Amygdala (tissue), 56 donors: Measurements from ENCODE around the gene TNS2.
"Not testable (repeated sequence)": the region's sequence is repeated elsewhere in the genome, so short reads cannot be mapped to it uniquely, and the experiment has no call there.

ENCODE experiments used
- DNase-seq, 56 donors: peaks; one replicate each; lab custom pipeline; 2025; lab: John Stamatoyannopoulos, UW

Gene TNS2

GRCh38 chr12:53082637-53083175 lies 32.8 kb downstream of the TNS2 start:
- DNase-seq = no peak

GRCh38 chr12:53086361-53086760 lies 36.5 kb downstream of the TNS2 start:
- DNase-seq = no peak

DNA sequence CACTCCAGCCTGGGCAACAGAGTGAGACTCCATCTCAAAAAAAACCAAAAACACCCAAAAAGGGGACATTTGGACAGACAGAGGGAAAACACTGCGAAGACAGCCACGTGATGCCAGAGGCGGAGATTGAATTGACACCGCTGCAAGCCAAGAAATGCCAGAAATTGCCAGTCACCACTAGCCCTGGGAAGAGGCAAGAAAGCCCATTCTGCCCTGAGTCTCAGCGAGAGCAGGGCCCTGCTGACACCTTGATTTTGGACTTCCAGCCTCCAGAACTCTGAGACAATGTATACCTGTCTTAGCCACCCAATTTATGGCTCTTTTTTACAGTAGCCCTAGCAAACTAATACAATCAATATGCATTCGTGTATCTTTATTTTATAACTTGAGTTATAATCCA lies 40.2 kb downstream of the TNS2 start:
- DNase-seq = no peak

GRCh38 chr12:53090554-53090953 lies 40.7 kb downstream of the TNS2 start:
- no peak for DNase-seq

DNA sequence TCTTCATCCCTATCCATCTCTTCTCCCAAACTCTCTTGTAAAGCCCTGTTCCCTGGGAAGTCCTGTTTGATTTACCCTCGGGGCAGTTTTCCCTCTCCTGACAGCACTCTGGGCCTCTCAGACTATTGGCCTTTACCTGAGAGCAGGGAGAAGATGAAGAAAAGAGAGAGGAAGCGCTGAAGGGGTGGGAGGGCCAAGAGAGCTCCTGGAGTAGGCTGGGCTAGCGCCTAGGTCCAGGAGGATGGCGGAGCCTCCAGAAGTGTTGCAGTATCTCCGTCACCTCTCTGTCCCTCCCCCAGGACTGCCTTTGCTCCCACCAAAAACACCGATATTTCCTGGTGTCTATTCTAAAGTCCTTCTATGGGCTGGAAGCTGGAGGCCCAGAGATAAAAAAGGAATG lies 41.9 kb downstream of the TNS2 start:
- DNase-seq = no peak

DNA sequence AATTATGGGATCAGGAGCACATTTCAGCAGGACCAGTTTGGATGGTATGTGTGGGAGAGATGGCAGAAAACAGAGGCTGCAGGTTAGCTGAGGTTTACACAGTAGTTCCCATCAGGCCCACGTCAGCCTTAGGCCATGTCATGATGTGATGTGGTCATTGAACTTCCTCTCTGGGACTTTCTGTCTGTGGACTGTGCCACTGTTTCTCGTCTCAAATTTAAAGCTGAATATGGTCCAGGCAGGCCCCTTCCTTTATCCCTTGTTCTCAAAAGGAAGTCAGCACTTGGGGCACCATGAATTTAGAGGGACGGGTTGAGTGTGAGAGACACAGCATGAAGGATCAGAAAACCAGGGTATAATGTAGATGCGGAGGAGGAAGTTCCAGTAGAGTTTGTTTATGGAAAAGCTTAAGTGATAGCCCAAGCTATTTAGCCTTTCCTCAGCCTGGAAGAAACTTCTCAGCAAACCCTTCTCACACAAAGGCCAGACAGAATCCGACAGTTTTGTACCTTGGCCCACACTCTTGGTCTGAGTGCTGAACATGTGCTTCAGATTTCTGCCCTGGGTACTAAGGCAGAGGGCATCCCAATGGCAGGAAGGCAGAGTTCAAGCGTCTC lies 44.0 kb downstream of the TNS2 start:
- DNase-seq = no peak

GRCh38 chr12:53094394-53094787 lies 44.5 kb downstream of the TNS2 start:
- no peak for DNase-seq

- DNase-seq = not testable (repeated sequence)
Observed at GRCh38 chr12:53094796-53095595, 45.1 kb downstream of the TNS2 start.

DNA sequence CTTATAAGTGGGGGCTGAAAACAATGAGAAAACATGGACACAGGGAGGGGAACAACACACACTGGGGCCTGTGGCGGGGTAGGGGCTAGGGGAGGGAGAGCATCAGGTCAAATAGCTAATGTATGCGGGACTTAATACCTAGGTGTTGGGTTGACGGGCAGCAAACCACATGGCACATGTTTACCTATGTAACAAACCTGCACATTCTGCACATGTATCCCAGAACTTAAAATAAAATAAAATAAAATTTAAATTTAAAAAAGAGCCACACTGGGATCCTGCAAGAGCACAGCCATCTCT lies 45.7 kb downstream of the TNS2 start:
- not testable (repeated sequence) for DNase-seq

- DNase-seq = no peak
Observed at GRCh38 chr12:53096089-53096741, 46.4 kb downstream of the TNS2 start.

DNA sequence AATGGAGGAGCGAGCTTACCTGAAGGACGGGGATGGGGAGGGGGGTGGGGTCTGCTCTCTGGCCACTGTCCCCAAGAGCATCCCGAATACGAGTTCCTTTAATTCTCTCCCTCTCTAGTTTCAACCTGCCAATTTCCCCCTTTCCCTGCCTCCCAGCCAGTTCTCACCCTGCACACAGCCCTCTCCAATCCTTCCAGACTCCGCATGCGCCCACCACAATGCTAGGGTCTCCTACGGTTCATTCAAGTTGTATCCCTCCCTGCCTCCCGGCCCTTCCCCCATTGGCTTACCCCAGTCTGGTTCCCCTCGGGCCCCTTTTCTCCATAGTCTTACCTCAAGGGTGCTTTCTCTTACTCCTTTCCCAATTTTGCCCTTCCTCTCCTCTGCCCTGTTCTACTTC lies 46.9 kb downstream of the TNS2 start:
- DNase-seq = no peak

GRCh38 chr12:53097207-53097563 lies 47.3 kb downstream of the TNS2 start:
- DNase-seq = no peak

- peak in 17 of 56 donors; percentile 11 to 76 (median 42) for DNase-seq
Observed at GRCh38 chr12:53097564-53098353, 47.9 kb downstream of the TNS2 start, which contains the start of gene IGFBP6. Gene IGFBP6, plus strand, starts transcription at chr12:53097667. Its CDS starts 51 bp downstream, at chr12:53097718.

DNA sequence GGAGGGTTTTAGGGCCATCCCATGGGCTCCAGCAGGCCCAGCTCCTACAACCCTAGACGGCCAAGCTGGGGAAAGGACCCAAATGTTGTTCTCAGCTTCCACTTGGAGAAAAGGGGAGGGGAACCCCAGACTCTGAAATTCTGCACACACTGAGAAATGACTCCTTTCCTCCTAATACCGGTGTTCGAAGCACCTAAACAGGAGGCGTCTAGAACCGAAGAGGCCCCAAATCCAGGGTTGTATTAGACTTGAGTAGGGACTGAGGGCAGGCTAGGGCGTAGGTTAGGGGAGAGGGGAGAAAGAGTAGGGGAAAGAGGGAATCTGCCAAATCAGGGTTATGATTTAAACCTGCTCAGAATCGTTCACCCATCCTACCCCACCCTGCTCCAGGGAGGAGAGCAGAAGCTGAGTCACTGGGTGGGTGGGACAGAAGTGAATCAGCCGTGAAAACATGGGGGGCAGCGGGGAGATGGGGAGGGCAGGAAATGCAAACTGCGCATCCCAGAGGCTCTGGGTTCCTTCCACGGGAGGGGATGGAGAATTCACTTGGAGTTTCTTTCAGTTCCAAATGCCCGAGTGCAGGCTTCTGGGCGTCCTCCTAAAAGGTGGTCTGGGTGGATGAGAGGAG lies 48.6 kb downstream of the TNS2 start:
- DNase-seq = peak in 17 of 56 donors; percentile 7 to 58 (median 25)

GRCh38 chr12:53099071-53099882 lies 49.4 kb downstream of the TNS2 start:
- peak in 49 of 56 donors; percentile 6 to 86 (median 56) for DNase-seq

DNA sequence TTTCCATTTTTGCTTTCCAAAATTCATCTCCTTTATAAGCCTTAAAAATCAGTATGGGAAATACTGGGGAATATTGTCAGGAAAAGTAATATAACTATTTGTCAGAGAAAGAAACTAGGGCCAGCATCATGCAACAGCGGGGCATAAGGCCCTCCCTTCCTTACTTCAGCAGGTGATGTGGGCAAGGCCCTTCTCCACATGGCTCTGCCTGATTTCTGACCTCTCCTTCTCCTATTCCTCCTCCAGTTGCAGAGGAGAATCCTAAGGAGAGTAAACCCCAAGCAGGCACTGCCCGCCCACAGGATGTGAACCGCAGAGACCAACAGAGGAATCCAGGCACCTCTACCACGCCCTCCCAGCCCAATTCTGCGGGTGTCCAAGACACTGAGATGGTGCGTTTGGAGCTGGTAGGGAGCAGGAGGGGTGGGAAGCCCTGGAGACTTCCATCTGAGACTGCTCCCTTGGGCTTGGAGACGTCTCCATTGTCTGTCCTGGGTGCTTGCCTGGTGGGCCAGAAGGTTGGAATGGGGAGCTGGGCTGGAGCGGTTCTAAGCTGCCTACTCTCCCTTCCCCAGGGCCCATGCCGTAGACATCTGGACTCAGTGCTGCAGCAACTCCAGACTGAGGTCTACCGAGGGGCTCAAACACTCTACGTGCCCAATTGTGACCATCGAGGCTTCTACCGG lies 50.7 kb downstream of the TNS2 start:
- no peak for DNase-seq

DNA sequence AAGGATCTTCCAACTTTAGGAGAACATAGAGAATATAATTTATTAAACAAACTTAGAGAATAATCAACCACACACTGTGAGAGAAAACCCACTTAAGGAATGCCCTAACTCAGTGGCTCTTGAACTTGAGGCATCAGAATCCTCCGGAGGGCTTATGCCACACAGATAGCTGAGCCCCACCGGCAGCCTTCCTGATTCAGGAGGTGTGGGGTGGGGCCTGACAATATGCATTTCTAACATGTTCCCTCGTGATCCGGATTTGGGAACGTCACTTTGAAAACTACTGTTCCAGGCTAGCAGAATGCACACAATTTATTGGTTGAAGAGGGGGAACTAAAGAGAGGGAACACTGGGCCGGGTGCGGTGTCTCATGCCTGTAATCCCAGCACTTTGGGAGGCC lies 51.4 kb downstream of the TNS2 start:
- no peak for DNase-seq

GRCh38 chr12:53101931-53102781 lies 52.3 kb downstream of the TNS2 start:
- DNase-seq = no peak
